ENCODE results near the gene ZSCAN18. TPM values are rescaled to one million over a fixed set of nuclear protein-coding genes. Genes with fewer than 3 reads are reported as not detected.

The ZSCAN18 gene
- polyA plus RNA-seq, 1 donor from 2014 or later: 399 TPM

- Histone ChIP-seq H2AFZ (ENCODE audit: low read depth, low read length) (no peak overlapping the region), H3K9me3 (ENCODE audit: low read length) (no peaks in the 10 kb centered on the region), H3K79me2 (replicated peaks; ENCODE audit: insufficient read depth, low read length) (no peaks in the 10 kb centered on the region), H3K4me3 (ENCODE audit: low read length) (no peak overlapping the region), H3K4me2 (ENCODE audit: low read length) (no peak overlapping the region), H3K27me3 (ENCODE audit: insufficient read depth, low read depth, low read length) (no peaks in the 10 kb centered on the region), H3K36me3 (ENCODE audit: insufficient read depth, low read length) (no peaks in the 10 kb centered on the region), H3K9me2 (ENCODE audit: insufficient read depth, low read length) (no peaks in the 10 kb centered on the region), H3K9ac (ENCODE audit: low read length) (no peak overlapping the region), H4K20me1 (ENCODE audit: insufficient read depth) (no peaks in the 10 kb centered on the region), H3F3A (ENCODE audit: insufficient read depth, low read length, poor library complexity, severe bottlenecking) (no peaks in the 10 kb centered on the region), H3K27ac (ENCODE audit: low read length) (no peak overlapping the region)
- TF ChIP-seq, protein P1, sequence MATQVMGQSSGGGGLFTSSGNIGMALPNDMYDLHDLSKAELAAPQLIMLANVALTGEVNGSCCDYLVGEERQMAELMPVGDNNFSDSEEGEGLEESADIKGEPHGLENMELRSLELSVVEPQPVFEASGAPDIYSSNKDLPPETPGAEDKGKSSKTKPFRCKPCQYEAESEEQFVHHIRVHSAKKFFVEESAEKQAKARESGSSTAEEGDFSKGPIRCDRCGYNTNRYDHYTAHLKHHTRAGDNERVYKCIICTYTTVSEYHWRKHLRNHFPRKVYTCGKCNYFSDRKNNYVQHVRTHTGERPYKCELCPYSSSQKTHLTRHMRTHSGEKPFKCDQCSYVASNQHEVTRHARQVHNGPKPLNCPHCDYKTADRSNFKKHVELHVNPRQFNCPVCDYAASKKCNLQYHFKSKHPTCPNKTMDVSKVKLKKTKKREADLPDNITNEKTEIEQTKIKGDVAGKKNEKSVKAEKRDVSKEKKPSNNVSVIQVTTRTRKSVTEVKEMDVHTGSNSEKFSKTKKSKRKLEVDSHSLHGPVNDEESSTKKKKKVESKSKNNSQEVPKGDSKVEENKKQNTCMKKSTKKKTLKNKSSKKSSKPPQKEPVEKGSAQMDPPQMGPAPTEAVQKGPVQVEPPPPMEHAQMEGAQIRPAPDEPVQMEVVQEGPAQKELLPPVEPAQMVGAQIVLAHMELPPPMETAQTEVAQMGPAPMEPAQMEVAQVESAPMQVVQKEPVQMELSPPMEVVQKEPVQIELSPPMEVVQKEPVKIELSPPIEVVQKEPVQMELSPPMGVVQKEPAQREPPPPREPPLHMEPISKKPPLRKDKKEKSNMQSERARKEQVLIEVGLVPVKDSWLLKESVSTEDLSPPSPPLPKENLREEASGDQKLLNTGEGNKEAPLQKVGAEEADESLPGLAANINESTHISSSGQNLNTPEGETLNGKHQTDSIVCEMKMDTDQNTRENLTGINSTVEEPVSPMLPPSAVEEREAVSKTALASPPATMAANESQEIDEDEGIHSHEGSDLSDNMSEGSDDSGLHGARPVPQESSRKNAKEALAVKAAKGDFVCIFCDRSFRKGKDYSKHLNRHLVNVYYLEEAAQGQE (IDR thresholded peaks at IDR 0.05; ENCODE audit: borderline replicate concordance): no peak
- TF ChIP-seq MXI1 (conservative IDR thresholded peaks at IDR 0.05; ENCODE audit: poor library complexity, severe bottlenecking): no peak
These were observed 62.2 kb downstream of the ZSCAN18 start for GRCh38 chr19:58035863-58036262.

DNA sequence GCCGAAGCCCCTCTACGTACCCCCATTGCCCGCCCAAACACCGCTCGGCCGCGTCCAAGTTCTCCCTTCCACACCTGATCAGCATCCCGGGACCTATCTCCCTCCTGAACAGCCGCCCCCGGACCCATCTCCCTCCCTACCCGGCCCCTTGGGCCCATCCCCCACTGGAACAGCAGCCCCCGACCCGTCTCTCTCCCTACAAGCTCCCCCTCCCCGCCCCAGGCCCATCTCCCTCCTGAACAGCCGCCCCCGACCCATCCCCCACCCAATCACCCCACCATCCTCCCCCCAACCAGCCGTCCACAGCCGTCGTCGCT lies 63.6 kb downstream of the ZSCAN18 start:
- H3K4me2 ChIP-seq (ENCODE audit: low read length): no peak overlapping the region
- H3F3A ChIP-seq (ENCODE audit: insufficient read depth, low read length, poor library complexity, severe bottlenecking): no peaks in the 10 kb centered on the region
- H3K4me3 ChIP-seq (ENCODE audit: low read length): peak overlapping the region; percentile 69
- no peak overlapping the region for H2AFZ ChIP-seq (ENCODE audit: low read depth, low read length)
- peak overlapping the region; percentile 75 for H3K9ac ChIP-seq (ENCODE audit: low read length)
- H4K20me1 ChIP-seq (ENCODE audit: insufficient read depth): no peaks in the 10 kb centered on the region
- no peaks in the 10 kb centered on the region for H3K36me3 ChIP-seq (ENCODE audit: insufficient read depth, low read length)
- no peaks in the 10 kb centered on the region for H3K27me3 ChIP-seq (ENCODE audit: insufficient read depth, low read depth, low read length)
- peak overlapping the region; percentile 53 for H3K27ac ChIP-seq (ENCODE audit: low read length)
- no peaks in the 10 kb centered on the region for H3K79me2 ChIP-seq (replicated peaks; ENCODE audit: insufficient read depth, low read length)
- H3K9me3 ChIP-seq (ENCODE audit: low read length): no peaks in the 10 kb centered on the region
- no peak for TF ChIP-seq RAD21 (conservative IDR thresholded peaks at IDR 0.05)
- no peak for TF ChIP-seq EZH2 (IDR thresholded peaks at IDR 0.05; ENCODE audit: borderline replicate concordance, insufficient read depth, low read length, poor library complexity, severe bottlenecking)
- no peak for TF ChIP-seq EP300 (conservative IDR thresholded peaks at IDR 0.05; ENCODE audit: poor library complexity, severe bottlenecking)
- TF ChIP-seq CTCF (IDR thresholded peaks at IDR 0.05; ENCODE audit: poor library complexity, severe bottlenecking): no peak
- TF ChIP-seq SMC3 (conservative IDR thresholded peaks at IDR 0.05; ENCODE audit: poor library complexity): no peak
- TF ChIP-seq, protein P1 (IDR thresholded peaks at IDR 0.05; ENCODE audit: borderline replicate concordance): no peak
- TF ChIP-seq POLR2AphosphoS5 (IDR thresholded peaks at IDR 0.05): no peak
- no peak for TF ChIP-seq TAF1 (IDR thresholded peaks at IDR 0.05; ENCODE audit: low read depth)
- TF ChIP-seq MXI1 (conservative IDR thresholded peaks at IDR 0.05; ENCODE audit: poor library complexity, severe bottlenecking): no peak
- no peaks in the 10 kb centered on the region for H3K9me2 ChIP-seq (ENCODE audit: insufficient read depth, low read length)

Other genes starting within 250 kb of the ZSCAN18 start
- gene ZNF587, start 248.4 kb downstream of the ZSCAN18 start, polyA plus RNA-seq: 16.8 and 23.3 TPM in 2 replicates
- 12.4 and 17.7 TPM in 2 replicates for gene ZNF814, start 209.2 kb downstream of the ZSCAN18 start, polyA plus RNA-seq
- 21.7 and 25.0 TPM in 2 replicates for gene ZNF417, start 181.6 kb downstream of the ZSCAN18 start, polyA plus RNA-seq
- gene ZNF418, start 162.8 kb downstream of the ZSCAN18 start, polyA plus RNA-seq: 19.7 and 27.6 TPM in 2 replicates
- 11.0 and 13.4 TPM in 2 replicates for gene ZNF256, start 150.5 kb downstream of the ZSCAN18 start, polyA plus RNA-seq
- not detected in 2 replicates for gene C19orf18, start 123.7 kb downstream of the ZSCAN18 start, polyA plus RNA-seq
- gene ZNF606, start 95.4 kb downstream of the ZSCAN18 start, polyA plus RNA-seq: 39.1 and 43.2 TPM in 2 replicates
- gene ZSCAN1, start 64.2 kb downstream of the ZSCAN18 start, polyA plus RNA-seq: 6.3 and 7.9 TPM in 2 replicates
- 13.7 and 17.2 TPM in 2 replicates for gene ZNF135, start 38.9 kb downstream of the ZSCAN18 start, polyA plus RNA-seq
- gene ZNF329, start 52.6 kb upstream of the ZSCAN18 start, polyA plus RNA-seq: 20.3 and 20.6 TPM in 2 replicates
- 46.4 and 47.2 TPM in 2 replicates for gene ZNF274, start 84.8 kb upstream of the ZSCAN18 start, polyA plus RNA-seq
- gene ZNF544, start 130.7 kb upstream of the ZSCAN18 start, polyA plus RNA-seq: 22.7 and 50.1 TPM in 2 replicates
- 5.5 and 6.4 TPM in 2 replicates for gene ZNF8, start 180.7 kb upstream of the ZSCAN18 start, polyA plus RNA-seq
- gene ERVK3-1, start 207.1 kb upstream of the ZSCAN18 start, polyA plus RNA-seq: 137 and 141 TPM in 2 replicates
- gene ZSCAN22, start 228.8 kb upstream of the ZSCAN18 start, polyA plus RNA-seq: 1.6 and 2.2 TPM in 2 replicates

All from neural cell (in vitro differentiated cells).